HG02678 (cell line): ENCODE data around the gene PREP.
"Not testable (repeated sequence)": the region's sequence is repeated elsewhere in the genome, so short reads cannot be mapped to it uniquely, and the experiment has no call there.

ENCODE experiments used
- ATAC-seq: cut with Tn5 transposase; IDR thresholded peaks from one replicate; pipeline ENCODE4 v1.9.1; 2021; ENCODE audit warnings: mild to moderate bottlenecking, moderate library complexity; ENCODE audit not compliant: unreplicated experiment

The PREP gene

GRCh38 chr6:105276374-105276773 lies 126.5 kb downstream of the PREP start:
- no peak for ATAC-seq

DNA sequence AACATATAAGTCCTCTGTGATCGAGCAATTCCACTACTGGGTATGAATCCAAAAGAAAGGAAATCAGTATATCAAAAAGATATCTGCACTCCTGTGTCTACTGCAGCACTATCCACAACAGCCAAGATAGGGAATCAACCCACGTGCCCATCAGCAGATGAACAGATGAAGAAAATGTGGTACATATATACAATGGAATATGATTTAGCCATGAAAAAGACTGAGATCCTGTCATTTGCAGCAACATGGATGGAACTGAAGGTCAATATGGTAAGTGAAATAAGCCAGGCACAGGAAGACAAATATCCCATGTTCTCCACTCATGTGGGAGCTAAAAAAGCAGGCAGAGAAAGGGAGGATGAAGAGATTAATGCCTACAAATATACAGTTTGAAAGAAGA lies 127.3 kb downstream of the PREP start:
- ATAC-seq = no peak

- no peak for ATAC-seq
These were observed 128.2 kb downstream of the PREP start for GRCh38 chr6:105274678-105275077.

- no peak for ATAC-seq
These were observed 129.3 kb downstream of the PREP start for GRCh38 chr6:105273589-105273988.

GRCh38 chr6:105272786-105273185 lies 130.1 kb downstream of the PREP start:
- ATAC-seq = no peak

GRCh38 chr6:105270511-105270910 lies 132.4 kb downstream of the PREP start:
- ATAC-seq = no peak

- ATAC-seq = no peak
These were observed 133.5 kb downstream of the PREP start for GRCh38 chr6:105269390-105269789.

GRCh38 chr6:105263685-105264610 lies 138.9 kb downstream of the PREP start:
- no peak for ATAC-seq

DNA sequence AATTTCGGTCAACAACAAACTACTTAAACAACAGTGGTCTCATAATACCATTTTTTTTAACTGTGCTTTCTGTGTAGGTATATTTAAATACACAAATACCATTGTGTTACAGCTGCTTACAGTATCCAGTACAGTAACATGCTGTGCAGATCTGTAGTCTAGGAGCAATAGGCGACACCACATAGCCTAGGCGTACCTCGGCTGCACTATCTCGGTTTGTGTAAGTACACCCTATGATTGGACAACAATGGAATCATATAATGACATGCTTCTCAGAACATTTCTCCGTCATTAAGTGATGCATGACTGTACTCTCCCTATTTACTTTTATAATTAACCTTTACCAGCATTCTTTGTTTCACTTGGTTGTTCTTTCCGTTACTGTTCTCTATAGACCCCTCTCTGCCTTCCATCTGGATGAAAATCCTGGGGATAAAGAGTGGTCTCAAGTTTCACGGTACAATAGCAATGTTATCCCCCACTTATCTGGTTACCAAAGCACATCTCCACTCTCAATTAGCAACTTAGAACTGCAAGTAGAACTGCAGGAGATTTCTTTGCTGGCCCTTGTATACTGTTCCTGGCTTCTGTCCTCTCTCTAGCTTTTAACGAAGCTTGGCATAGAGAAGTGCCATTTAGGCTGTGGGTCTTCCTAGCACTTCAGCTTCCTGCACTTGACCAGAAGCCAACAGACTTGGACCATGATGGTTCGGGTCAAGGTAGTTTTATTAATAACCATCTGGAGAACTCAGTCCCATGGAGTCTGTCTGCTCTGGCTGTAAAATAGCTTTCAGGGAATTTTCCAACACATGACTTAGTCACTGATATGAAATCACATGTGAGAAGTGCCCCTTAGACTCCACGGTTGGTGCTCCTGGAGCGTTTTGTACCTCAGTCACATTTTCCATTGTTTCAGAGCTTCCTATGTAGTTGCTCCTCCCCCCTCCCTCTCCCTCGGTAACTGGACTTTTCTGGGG lies 142.7 kb downstream of the PREP start:
- ATAC-seq = no peak

- no peak for ATAC-seq
These were observed 144.1 kb downstream of the PREP start for GRCh38 chr6:105258816-105259215.

DNA sequence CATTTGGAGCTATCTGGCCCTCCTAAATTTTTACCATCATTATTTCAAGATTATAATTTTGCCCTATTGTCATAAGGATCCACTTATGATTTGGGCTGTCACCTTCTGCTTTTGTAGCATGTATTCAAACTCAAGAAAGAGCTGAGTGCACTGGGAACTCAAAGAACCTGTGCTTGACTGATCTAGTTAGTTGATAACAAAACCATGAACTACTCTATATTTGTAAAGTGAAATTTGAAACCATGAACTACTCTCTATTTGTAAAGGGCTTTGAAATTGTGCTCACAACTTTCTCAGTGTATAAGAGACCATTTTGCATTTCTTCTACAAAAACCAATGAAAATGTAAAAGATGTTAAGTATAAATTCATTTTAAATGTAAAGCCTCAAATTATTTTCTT lies 145.5 kb downstream of the PREP start:
- peak; percentile 55 for ATAC-seq

GRCh38 chr6:105256619-105257018 lies 146.3 kb downstream of the PREP start:
- no peak for ATAC-seq

- no peak for ATAC-seq
These were observed 149.1 kb downstream of the PREP start for GRCh38 chr6:105253787-105254186.

DNA sequence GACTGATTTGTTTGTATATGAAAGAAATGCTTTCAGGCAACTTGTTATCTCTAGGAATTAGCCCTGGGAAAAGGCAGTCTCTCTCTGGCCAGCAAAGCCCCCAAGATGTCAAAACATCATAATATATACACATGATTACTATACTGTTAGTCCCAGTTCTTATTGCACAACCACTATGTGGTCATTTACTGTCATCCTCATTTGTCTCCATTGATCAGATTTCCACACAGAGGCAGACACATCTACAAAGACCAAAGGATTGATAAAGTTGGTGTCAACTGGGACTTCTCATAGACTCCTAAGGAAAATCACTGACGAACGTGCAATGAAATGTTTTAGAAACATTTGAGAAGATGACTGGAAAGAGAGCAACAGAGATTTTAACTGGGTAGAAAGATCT lies 151.2 kb downstream of the PREP start:
- no peak for ATAC-seq

DNA sequence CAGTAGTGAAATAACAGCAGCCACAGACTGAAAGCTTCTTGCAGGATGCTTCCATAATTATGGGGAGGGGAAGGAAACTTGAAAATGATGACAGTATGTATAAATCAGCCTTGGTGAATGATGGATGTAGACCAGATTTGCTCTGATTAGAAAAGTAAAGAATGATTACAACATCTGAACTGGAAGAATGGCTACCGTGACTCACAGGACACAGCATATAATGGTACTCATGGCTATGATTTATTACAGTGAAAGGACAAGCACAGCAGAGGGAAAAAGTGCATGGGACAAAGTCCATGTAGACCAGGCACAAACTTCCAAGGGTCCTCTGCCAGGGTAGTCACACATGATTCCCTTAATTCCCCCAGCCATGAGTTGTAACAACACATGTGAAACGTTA lies 152.3 kb downstream of the PREP start:
- ATAC-seq = no peak

GRCh38 chr6:105243487-105243886 lies 159.4 kb downstream of the PREP start:
- ATAC-seq = no peak

DNA sequence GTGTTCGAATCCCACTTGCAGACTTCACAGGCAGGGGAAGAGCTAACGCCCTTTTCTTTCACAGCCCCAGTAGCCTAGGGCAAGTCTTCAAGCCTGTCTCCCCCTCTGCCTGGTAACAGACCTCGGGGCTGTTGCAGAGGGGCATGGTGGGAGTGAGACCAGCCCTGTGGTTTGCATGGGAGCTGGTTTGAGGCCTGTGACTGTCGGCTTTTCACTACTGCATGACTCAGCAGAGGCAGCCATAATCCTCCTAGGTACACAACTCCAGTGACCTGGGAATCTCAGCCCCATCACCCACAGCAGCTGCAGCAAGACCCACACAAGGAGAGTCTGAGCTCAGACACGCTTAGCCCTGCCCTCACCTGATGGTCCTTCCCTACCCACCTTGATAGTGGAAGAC lies 167.7 kb downstream of the PREP start:
- no peak for ATAC-seq

- ATAC-seq = not testable (repeated sequence)
These were observed 171.1 kb downstream of the PREP start for GRCh38 chr6:105231771-105232170.
